Progenitor cell of endocrine pancreas (in vitro differentiated cells): ENCODE measurements around the gene ZNF574. TPM values are rescaled to one million over a fixed set of nuclear protein-coding genes. Genes with fewer than 3 reads are reported as not detected.

Source experiments
- DNase-seq: peaks from one replicate; pipeline ENCODE4 v3.0.0; 2021; ENCODE audit warnings: low spot score; ENCODE audit not compliant: unreplicated experiment
- H3K27ac Mint-ChIP-seq: 2 replicates; pipeline ENCODE4 v1.8.0; 2021; ENCODE audit warnings: mild to moderate bottlenecking, moderate library complexity, mixed read lengths
- H3K27me3 Mint-ChIP-seq: 2 replicates; pipeline ENCODE4 v1.8.0; 2021; ENCODE audit warnings: mixed read lengths
- H3K36me3 Mint-ChIP-seq: 2 replicates; pipeline ENCODE4 v1.8.0; 2022; ENCODE audit warnings: mixed read lengths; ENCODE audit not compliant: insufficient read depth
- H3K4me1 Mint-ChIP-seq: 2 replicates; pipeline ENCODE4 v1.8.0; 2021; ENCODE audit warnings: low read depth, mixed read lengths
- H3K4me3 Mint-ChIP-seq: 2 replicates; pipeline ENCODE4 v1.8.0; 2021; ENCODE audit warnings: low read depth, mild to moderate bottlenecking, moderate library complexity, mixed read lengths
- H3K9me3 Mint-ChIP-seq: 2 replicates; pipeline ENCODE4 v1.8.0; 2021; ENCODE audit warnings: low read depth, mixed read lengths
- total RNA-seq: library from RNA; stranded (reverse); gene quantifications from 2 replicates; pipeline ENCODE4 v1.2.1, GENCODE V29; 2021
- TF ChIP-seq, protein P1 (sequence below): fragments of 200-600 bp; sonication (generic); IDR thresholded peaks from one replicate; pipeline ENCODE4 v1.5.0; 2021; ENCODE audit warnings: antibody characterized with exemption, mild to moderate bottlenecking; ENCODE audit not compliant: unreplicated experiment

The ZNF574 gene
- total RNA-seq, 1 donor from 2014 or later = 22.5 TPM

DNA sequence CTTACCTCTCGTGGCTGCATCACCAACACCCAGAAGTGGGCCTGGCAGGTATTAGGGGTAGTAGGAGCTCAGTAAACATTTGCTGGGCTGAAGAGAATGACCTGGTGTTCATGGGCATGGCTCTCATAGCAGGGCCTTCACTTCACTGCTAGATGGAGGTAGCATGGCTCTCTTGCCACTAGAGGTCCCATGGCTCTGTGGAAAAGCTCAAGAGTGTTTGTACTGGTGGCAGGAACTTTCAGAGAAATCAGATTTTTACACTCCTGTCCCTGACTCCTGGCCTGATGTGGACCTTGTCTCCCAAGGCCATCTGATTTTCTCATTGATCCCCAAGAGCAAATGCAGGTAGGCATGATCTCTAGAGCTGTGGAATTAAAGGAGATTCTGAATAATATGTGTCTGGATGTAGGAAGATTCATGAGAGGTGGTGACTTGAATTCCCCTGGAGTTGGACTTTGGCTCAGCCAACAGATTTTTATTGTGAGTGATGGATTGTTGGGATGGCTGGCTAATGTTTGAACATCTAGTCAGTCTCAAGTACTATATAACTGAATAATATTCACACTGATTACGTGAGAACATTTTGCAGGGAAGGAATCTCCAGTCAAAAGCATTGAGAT, 5.7 kb downstream of the ZNF574 start:
- Mint-ChIP-seq H3K4me3 (no peak overlapping the region), H3K27me3 (no peaks in the 10 kb centered on the region), H3K9me3 (no peaks in the 10 kb centered on the region), H3K36me3 (peaks cover 17% of the 10 kb centered on the region), H3K4me1 (peaks cover 20% of the 10 kb centered on the region), H3K27ac (peak overlapping the region; percentile 87)
- TF ChIP-seq, protein P1, sequence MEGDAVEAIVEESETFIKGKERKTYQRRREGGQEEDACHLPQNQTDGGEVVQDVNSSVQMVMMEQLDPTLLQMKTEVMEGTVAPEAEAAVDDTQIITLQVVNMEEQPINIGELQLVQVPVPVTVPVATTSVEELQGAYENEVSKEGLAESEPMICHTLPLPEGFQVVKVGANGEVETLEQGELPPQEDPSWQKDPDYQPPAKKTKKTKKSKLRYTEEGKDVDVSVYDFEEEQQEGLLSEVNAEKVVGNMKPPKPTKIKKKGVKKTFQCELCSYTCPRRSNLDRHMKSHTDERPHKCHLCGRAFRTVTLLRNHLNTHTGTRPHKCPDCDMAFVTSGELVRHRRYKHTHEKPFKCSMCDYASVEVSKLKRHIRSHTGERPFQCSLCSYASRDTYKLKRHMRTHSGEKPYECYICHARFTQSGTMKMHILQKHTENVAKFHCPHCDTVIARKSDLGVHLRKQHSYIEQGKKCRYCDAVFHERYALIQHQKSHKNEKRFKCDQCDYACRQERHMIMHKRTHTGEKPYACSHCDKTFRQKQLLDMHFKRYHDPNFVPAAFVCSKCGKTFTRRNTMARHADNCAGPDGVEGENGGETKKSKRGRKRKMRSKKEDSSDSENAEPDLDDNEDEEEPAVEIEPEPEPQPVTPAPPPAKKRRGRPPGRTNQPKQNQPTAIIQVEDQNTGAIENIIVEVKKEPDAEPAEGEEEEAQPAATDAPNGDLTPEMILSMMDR = peak; percentile 53
- DNase-seq = no peak

DNA sequence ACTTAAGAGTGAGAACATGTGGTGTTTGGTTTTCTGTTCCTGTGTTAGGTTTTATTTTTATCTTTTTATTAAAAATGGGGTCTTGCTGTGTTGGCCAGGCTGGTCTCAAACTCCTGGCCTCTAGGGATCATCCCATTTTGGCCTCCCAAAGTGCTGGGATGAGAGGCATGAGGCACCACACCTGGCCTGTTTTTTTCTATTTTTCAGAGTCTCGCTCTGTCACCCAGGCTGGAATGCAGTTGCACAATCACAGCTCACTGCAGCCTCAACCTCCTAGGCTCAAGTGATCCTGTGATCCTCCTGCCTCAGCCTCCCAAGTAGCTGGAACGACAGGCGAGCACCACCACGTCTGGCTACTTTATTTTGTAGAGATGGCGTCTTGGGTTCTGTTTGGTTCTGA, 7.6 kb downstream of the ZNF574 start:
- DNase-seq = no peak
- TF ChIP-seq, protein P1 = no peak
- H3K4me1 Mint-ChIP-seq = peaks cover 5% of the 10 kb centered on the region
- H3K4me3 Mint-ChIP-seq = no peak overlapping the region
- H3K27me3 Mint-ChIP-seq = no peaks in the 10 kb centered on the region
- H3K36me3 Mint-ChIP-seq = peaks cover 14% of the 10 kb centered on the region
- no peaks in the 10 kb centered on the region for H3K9me3 Mint-ChIP-seq
- no peak overlapping the region for H3K27ac Mint-ChIP-seq

DNA sequence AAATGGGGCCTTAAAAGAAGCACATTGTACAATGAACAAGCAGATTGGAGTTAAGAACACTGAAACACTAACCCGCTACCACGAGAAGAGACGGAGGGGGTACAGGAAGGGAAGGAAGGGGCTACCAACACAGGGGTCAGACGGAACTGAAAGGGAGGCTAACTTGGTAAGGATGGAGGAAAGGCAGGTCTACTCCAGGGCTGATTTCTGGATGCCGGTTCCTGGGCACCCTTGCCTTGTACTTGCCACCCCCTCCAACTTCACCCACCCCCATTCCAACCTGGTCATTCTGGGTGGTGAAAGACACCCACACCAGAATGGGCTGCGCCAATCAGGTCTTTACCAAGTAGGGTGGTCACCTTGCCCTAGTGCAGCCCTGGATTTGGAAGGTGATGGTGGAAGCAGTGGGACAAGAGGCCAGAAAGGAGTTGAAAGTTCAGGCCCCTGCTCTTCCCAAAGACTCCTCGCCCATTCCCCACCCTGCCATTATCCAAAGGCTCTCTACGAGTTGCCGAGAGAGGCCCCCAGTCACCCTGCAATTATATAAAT, 10.3 kb downstream of the ZNF574 start:
- Mint-ChIP-seq H3K4me3 (no peak overlapping the region), H3K36me3 (peaks cover 13% of the 10 kb centered on the region), H3K27ac (no peak overlapping the region), H3K4me1 (peaks cover 5% of the 10 kb centered on the region), H3K27me3 (peaks cover 10% of the 10 kb centered on the region), H3K9me3 (no peaks in the 10 kb centered on the region)
- TF ChIP-seq, protein P1 = no peak
- no peak for DNase-seq

GRCh38 chr19:42086770-42087550, 11.0 kb downstream of the ZNF574 start:
- H3K4me3 Mint-ChIP-seq = no peak overlapping the region
- no peaks in the 10 kb centered on the region for H3K9me3 Mint-ChIP-seq
- H3K36me3 Mint-ChIP-seq = peaks cover 6% of the 10 kb centered on the region
- TF ChIP-seq, protein P1 = no peak
- peaks cover 2% of the 10 kb centered on the region for H3K4me1 Mint-ChIP-seq
- H3K27ac Mint-ChIP-seq = no peak overlapping the region
- DNase-seq = no peak
- peaks cover 10% of the 10 kb centered on the region for H3K27me3 Mint-ChIP-seq

DNA sequence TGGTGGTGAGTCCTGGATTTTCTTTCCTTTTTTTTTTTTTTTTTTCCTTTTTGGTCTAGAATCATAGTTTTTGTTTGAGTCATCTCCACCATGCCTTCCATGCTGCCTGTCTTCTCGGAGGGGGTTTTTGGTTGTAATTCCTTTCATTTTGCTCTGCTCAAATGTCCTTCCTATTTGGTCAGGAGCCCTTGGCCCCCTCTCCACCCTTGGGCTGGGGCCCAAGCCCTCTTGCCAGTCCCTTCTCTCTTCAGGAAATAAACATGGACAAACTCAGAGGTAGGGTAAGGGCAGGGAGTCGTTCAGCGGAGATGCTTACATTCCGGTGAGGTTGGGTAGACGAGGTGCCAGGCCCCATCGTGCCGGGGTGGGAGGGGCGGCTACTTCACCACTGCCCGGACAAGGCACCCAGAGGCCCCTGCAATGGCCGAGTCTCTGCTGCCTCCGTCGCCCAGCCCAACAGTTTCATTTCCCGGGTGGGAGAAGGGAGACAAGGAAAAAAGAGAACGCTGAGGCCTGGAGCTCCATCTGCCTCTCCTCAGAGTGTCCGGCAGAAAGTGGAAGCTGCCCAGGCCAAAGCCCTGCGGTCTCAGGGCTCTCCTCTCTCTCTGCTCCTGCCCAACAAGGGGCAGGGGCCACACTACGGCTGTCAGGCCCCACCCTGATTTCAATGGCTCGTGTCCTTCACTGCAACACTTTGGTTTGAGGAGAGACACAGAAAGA, 12.7 kb downstream of the ZNF574 start:
- Mint-ChIP-seq H3K27me3 (peaks cover 10% of the 10 kb centered on the region), H3K4me3 (no peak overlapping the region), H3K9me3 (no peaks in the 10 kb centered on the region)

More for the DNA sequence above, 12.7 kb downstream of the ZNF574 start:
- TF ChIP-seq, protein P1 = no peak
- no peak for DNase-seq
- Mint-ChIP-seq H3K27ac (no peak overlapping the region), H3K4me1 (peaks cover 2% of the 10 kb centered on the region), H3K36me3 (peaks cover 6% of the 10 kb centered on the region)
